Left ventricle myocardium inferior (tissue), 1 donor: ENCODE measurements around the gene GUCA1C. TPM values are rescaled to one million over a fixed set of nuclear protein-coding genes. Genes with fewer than 3 reads are reported as not detected.

ENCODE experiments used
- DNase-seq: peaks from one replicate; pipeline ENCODE4 v3.0.0-alpha.2; 2020
- H3K27ac ChIP-seq: fragments of 200-600 bp; replicated peaks from 2 replicates; pipeline ENCODE4 v1.8.0; 2021
- H3K27me3 ChIP-seq: fragments of 200-600 bp; 2 replicates; pipeline ENCODE4 v1.8.0; 2021; ENCODE audit warnings: low read depth
- H3K36me3 ChIP-seq: fragments of 200-600 bp; 2 replicates; pipeline ENCODE4 v1.8.0; 2021
- H3K4me1 ChIP-seq: fragments of 200-600 bp; 2 replicates; pipeline ENCODE4 v1.8.0; 2021
- H3K4me3 ChIP-seq: fragments of 200-600 bp; 2 replicates; pipeline ENCODE4 v1.8.0; 2021; ENCODE audit warnings: mild to moderate bottlenecking, moderate library complexity
- H3K9me3 ChIP-seq: fragments of 200-600 bp; replicated peaks from 2 replicates; pipeline ENCODE4 v1.8.0; 2021
- intact Hi-C: fragments of 100-400 bp; cut with micrococcal nuclease; formaldehyde crosslinking; loops from one replicate; pipeline ENCODE4 v1.11.0; 2022
- total RNA-seq: library from RNA; stranded (reverse); fragmentation: NEBNext Ultra II Directional; extraction: Animal tissue kit (Norgen Biotek cat#: 25700); gene quantifications from one replicate; pipeline ENCODE4 v1.2.1, GENCODE V29; 2021
- TF ChIP-seq, protein P1 (sequence below): fragments of 200-600 bp; IDR thresholded peaks from 2 replicates; pipeline ENCODE4 v1.8.0; 2021; ENCODE audit warnings: antibody characterized with exemption, mild to moderate bottlenecking, borderline replicate concordance
- donor health status: DM: no; HTN: yes; CAD: no; lungs with severe emphysema.

The GUCA1C gene
- total RNA-seq, 1 donor from 2014 or later = 5.8 TPM

DNA sequence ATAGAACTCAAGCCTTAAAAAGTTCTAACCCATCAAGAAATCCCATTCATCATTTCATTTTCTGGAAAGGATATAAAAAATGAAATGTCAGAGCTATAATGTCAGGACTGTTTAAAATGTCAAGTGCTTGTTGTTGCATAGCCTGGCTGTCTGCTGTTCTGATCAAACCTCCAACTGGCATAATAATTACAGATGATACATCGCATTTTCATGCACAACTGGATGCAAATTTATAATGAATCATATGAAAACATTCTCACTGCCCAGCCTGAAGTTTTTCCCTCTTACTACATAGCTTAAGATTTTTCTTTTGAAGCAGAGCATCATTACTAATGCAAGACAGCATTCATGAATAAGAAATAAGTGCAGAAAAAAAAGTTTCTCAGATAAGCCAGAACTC, 46.5 kb downstream of the GUCA1C start:
- TF ChIP-seq, protein P1, sequence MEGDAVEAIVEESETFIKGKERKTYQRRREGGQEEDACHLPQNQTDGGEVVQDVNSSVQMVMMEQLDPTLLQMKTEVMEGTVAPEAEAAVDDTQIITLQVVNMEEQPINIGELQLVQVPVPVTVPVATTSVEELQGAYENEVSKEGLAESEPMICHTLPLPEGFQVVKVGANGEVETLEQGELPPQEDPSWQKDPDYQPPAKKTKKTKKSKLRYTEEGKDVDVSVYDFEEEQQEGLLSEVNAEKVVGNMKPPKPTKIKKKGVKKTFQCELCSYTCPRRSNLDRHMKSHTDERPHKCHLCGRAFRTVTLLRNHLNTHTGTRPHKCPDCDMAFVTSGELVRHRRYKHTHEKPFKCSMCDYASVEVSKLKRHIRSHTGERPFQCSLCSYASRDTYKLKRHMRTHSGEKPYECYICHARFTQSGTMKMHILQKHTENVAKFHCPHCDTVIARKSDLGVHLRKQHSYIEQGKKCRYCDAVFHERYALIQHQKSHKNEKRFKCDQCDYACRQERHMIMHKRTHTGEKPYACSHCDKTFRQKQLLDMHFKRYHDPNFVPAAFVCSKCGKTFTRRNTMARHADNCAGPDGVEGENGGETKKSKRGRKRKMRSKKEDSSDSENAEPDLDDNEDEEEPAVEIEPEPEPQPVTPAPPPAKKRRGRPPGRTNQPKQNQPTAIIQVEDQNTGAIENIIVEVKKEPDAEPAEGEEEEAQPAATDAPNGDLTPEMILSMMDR = no peak
- no peak for DNase-seq
- intact Hi-C loops = no loop called here
- Histone ChIP-seq H3K36me3 (no peaks in the 10 kb centered on the region), H3K27me3 (peaks cover 4% of the 10 kb centered on the region), H3K9me3 (no peaks in the 10 kb centered on the region), H3K4me3 (no peak overlapping the region), H3K4me1 (no peaks in the 10 kb centered on the region), H3K27ac (no peak overlapping the region)

DNA sequence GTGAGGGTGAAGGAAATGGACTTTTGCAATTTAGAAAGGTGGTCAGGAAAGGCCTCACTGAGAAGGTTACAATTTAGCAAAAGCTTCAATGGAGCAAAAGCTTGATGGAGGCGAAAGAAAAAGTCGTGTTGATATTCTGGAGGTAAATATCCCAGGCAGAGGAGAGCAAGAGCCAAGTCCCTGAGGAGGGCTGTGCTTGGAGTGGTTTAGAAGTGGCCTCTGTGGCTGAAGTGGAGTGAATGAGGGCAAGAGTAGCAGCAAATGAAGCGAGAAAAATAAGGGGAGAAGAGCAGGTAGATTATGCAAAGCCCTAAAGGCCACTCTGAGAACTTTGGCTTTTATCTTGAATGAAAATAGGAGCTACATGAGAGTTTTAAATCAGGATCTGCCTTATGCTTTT, 54.1 kb downstream of the GUCA1C start:
- no peak overlapping the region for H3K27ac ChIP-seq
- no peak overlapping the region for H3K4me3 ChIP-seq
- H3K36me3 ChIP-seq = no peaks in the 10 kb centered on the region
- TF ChIP-seq, protein P1 = no peak
- H3K9me3 ChIP-seq = no peaks in the 10 kb centered on the region
- intact Hi-C loops = no loop called here
- no peak for DNase-seq
- no peaks in the 10 kb centered on the region for H3K4me1 ChIP-seq
- H3K27me3 ChIP-seq = no peaks in the 10 kb centered on the region

DNA sequence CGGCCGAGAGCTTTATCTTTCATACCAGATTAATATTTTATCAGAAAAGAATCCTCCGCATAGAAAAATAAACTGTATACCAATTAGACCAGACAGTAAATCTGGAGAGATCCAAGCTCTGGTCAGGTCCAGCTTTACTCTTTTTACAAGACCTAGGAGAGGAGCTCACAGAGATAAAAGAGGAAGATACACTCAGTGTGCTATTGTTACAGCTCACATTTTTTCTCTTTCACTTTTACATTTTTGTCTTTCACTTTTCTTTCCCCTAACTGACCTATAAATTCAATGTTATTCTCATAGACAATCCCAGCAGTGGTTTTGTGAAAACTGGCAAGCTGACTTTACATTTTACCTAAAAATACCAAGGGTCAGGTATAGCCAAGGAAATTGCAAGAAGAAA, 55.8 kb downstream of the GUCA1C start:
- TF ChIP-seq, protein P1 = no peak
- H3K4me1 ChIP-seq = no peaks in the 10 kb centered on the region
- no peaks in the 10 kb centered on the region for H3K9me3 ChIP-seq
- H3K27me3 ChIP-seq = no peaks in the 10 kb centered on the region
- no peak overlapping the region for H3K27ac ChIP-seq
- intact Hi-C loops = no loop called here
- DNase-seq = no peak
- H3K4me3 ChIP-seq = no peak overlapping the region
- H3K36me3 ChIP-seq = no peaks in the 10 kb centered on the region

DNA sequence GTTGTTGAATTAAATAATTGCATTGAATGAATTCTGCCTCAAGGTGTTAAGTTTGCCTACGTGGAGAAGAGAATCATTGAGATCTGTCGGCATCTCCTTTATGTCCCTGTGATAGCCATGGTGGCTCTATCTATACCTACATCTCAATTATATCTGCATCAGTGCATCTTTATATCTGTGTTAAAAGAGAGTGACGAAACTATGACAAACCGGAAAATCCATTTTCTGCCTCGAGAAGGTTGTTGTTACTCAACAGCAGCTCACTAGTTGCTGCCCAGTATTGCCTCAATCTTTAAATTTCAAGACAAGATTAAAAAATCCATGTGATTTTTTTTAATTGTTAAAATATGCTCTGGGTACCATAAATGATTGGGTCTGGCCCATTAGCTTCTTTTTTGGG, 58.7 kb downstream of the GUCA1C start:
- Histone ChIP-seq H3K4me3 (no peak overlapping the region), H3K4me1 (no peaks in the 10 kb centered on the region), H3K27ac (no peak overlapping the region), H3K27me3 (no peaks in the 10 kb centered on the region), H3K9me3 (no peaks in the 10 kb centered on the region), H3K36me3 (no peaks in the 10 kb centered on the region)
- intact Hi-C loops = no loop called here
- no peak for DNase-seq
- TF ChIP-seq, protein P1 = no peak

DNA sequence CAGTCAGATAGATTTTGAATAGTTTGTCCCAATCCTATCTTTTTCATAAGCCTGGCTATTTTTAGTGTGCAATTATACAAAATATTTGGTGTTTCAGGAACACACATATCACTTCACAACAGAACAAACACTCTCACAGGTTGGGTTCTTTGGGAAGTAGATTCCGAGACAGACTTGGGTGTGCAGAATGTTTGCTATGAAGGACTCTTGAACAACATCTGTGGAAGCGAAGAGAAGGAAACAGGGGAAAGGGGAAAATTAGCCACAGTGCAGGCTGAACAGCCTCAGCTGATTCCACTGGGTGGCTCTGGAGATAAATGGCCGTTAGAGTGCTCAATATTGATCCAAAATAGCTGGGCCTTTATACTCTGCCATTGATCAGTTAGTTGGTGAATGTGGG, 61.8 kb downstream of the GUCA1C start:
- Histone ChIP-seq H3K27ac (no peak overlapping the region), H3K9me3 (no peaks in the 10 kb centered on the region), H3K4me1 (no peaks in the 10 kb centered on the region), H3K27me3 (no peaks in the 10 kb centered on the region), H3K4me3 (no peak overlapping the region), H3K36me3 (no peaks in the 10 kb centered on the region)
- DNase-seq = no peak
- intact Hi-C loops = no loop called here
- TF ChIP-seq, protein P1 = no peak

DNA sequence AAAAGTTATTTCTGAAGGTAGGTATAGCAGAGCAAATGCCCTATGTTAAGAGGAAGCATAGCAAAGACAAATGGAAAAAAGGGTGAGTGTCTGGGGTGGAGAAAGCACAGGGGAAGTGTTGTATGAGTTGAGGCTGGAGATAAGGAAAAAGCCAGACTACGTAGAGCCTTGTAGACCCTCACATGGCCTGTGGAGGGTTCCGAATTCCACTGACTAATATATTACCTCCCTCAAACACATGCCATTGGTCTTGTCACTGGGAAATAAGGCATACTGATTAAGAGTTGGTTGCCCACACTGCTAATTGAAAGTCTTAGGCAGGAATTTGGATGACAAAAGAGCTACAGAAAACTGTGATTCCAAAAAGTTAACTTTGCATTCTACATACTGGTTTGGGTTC, 65.9 kb downstream of the GUCA1C start:
- no peak for DNase-seq
- H3K27ac ChIP-seq = no peak overlapping the region
- no peak overlapping the region for H3K4me3 ChIP-seq
- H3K4me1 ChIP-seq = no peaks in the 10 kb centered on the region
- no peaks in the 10 kb centered on the region for H3K27me3 ChIP-seq
- TF ChIP-seq, protein P1 = no peak
- no peaks in the 10 kb centered on the region for H3K36me3 ChIP-seq
- H3K9me3 ChIP-seq = no peaks in the 10 kb centered on the region
- intact Hi-C loops = no loop called here
